ENCODE measurements around the gene HSPG2.

GRCh38 chr1:21813542-21813941 lies 123.6 kb downstream of the HSPG2 start:
- no peak for TF ChIP-seq POLR2A (IDR thresholded peaks at IDR 0.05)
- no peak for TF ChIP-seq EP300 (IDR thresholded peaks at IDR 0.05)
- TF ChIP-seq, protein P1, sequence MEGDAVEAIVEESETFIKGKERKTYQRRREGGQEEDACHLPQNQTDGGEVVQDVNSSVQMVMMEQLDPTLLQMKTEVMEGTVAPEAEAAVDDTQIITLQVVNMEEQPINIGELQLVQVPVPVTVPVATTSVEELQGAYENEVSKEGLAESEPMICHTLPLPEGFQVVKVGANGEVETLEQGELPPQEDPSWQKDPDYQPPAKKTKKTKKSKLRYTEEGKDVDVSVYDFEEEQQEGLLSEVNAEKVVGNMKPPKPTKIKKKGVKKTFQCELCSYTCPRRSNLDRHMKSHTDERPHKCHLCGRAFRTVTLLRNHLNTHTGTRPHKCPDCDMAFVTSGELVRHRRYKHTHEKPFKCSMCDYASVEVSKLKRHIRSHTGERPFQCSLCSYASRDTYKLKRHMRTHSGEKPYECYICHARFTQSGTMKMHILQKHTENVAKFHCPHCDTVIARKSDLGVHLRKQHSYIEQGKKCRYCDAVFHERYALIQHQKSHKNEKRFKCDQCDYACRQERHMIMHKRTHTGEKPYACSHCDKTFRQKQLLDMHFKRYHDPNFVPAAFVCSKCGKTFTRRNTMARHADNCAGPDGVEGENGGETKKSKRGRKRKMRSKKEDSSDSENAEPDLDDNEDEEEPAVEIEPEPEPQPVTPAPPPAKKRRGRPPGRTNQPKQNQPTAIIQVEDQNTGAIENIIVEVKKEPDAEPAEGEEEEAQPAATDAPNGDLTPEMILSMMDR (IDR thresholded peaks at IDR 0.05), result no peak

Measured in gastroesophageal sphincter (tissue), 3 donors.